Thoracic aorta (tissue), 2 donors: ENCODE data around the gene GKN2. TPM values are rescaled to one million over a fixed set of nuclear protein-coding genes. Genes with fewer than 3 reads are reported as not detected.
"Not testable (repeated sequence)": the region's sequence is repeated elsewhere in the genome, so short reads cannot be mapped to it uniquely, and the experiment has no call there.

Experiments used
- ATAC-seq: fragments of 150-250 bp; one replicate; pipeline ENCODE4 v1.8.0; 2017; ENCODE audit warnings: low read depth; ENCODE audit not compliant: insufficient number of reproducible peaks, low FRiP score
- DNase-seq: peaks from one replicate; pipeline ENCODE4 v3.0.0-alpha.2; 2020; ENCODE audit warnings: low spot score
- H3K27ac ChIP-seq, 2 donors: fragments of 200-600 bp; sonication (generic); 1 replicate in 1 of 2; 2 replicates in 1 of 2; pipeline ENCODE4 v1.5.1; 2016; ENCODE audit warnings: mild to moderate bottlenecking in 2 of 2, moderate library complexity in 2 of 2
- H3K27me3 ChIP-seq: fragments of 200-600 bp; sonication (generic); replicated peaks from 2 replicates; pipeline ENCODE4 v1.6.0; 2016; ENCODE audit warnings: mild to moderate bottlenecking; ENCODE audit not compliant: insufficient read depth
- H3K36me3 ChIP-seq: fragments of 200-600 bp; sonication (generic); one replicate; pipeline ENCODE4 v1.5.1; 2016
- H3K4me1 ChIP-seq, 2 donors: fragments of 200-600 bp; sonication (generic); 1 replicate in 1 of 2; 2 replicates in 1 of 2; pipeline versions ENCODE4 v1.5.1 to v1.6.0; 2016; ENCODE audit warnings: low read depth in 2 of 2, mild to moderate bottlenecking in 1 of 2; ENCODE audit not compliant: control insufficient read depth in 1 of 2
- H3K4me3 ChIP-seq: fragments of 200-600 bp; sonication (generic); 2 replicates; pipeline ENCODE4 v1.5.1; 2016; ENCODE audit warnings: mild to moderate bottlenecking
- H3K9me3 ChIP-seq: fragments of 200-600 bp; sonication (generic); 2 replicates; pipeline ENCODE4 v1.5.1; 2016
- total RNA-seq, 2 donors: library from RNA; depleted of rRNA; stranded (reverse); fragments of >200 nt; gene quantifications; one replicate each; pipeline versions ENCODE4 v1.1.0 to v1.2.3, GENCODE V29; 2016
- TF ChIP-seq, protein P1 (sequence below): fragments of 200-600 bp; sonication (generic); IDR thresholded peaks from one replicate; pipeline ENCODE4 v1.5.1; 2019; ENCODE audit warnings: antibody characterized with exemption

Gene GKN2
- total RNA-seq, 2 donors from 2014 or later: 9.7 TPM; not detected in 1

DNA sequence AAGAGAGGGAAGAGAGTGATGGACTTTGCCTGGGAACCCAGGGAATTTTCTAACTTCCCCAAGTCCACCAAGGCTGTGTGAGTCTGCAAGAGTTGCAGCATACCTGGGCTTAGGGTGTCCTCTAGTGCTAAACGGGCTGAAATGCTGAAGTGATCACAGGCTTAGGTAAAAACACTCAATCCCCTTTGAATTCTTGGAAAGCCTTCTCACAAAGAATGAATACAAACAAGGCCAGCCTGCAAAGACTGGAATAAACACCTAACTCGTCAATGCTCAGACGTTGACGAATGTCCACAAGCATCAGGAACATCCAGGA lies 51.5 kb downstream of the GKN2 start:
- no peaks in the 10 kb centered on the region for H3K27me3 ChIP-seq
- no peak overlapping the region for H3K4me3 ChIP-seq
- TF ChIP-seq, protein P1, sequence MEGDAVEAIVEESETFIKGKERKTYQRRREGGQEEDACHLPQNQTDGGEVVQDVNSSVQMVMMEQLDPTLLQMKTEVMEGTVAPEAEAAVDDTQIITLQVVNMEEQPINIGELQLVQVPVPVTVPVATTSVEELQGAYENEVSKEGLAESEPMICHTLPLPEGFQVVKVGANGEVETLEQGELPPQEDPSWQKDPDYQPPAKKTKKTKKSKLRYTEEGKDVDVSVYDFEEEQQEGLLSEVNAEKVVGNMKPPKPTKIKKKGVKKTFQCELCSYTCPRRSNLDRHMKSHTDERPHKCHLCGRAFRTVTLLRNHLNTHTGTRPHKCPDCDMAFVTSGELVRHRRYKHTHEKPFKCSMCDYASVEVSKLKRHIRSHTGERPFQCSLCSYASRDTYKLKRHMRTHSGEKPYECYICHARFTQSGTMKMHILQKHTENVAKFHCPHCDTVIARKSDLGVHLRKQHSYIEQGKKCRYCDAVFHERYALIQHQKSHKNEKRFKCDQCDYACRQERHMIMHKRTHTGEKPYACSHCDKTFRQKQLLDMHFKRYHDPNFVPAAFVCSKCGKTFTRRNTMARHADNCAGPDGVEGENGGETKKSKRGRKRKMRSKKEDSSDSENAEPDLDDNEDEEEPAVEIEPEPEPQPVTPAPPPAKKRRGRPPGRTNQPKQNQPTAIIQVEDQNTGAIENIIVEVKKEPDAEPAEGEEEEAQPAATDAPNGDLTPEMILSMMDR: no peak
- no peak for DNase-seq
- no peaks in the 10 kb centered on the region for H3K36me3 ChIP-seq
- ATAC-seq: no peak
- H3K4me1 ChIP-seq: no peaks in the 10 kb centered on the region
- H3K27ac ChIP-seq: no peak overlapping the region
- peaks cover 9% of the 10 kb centered on the region for H3K9me3 ChIP-seq

DNA sequence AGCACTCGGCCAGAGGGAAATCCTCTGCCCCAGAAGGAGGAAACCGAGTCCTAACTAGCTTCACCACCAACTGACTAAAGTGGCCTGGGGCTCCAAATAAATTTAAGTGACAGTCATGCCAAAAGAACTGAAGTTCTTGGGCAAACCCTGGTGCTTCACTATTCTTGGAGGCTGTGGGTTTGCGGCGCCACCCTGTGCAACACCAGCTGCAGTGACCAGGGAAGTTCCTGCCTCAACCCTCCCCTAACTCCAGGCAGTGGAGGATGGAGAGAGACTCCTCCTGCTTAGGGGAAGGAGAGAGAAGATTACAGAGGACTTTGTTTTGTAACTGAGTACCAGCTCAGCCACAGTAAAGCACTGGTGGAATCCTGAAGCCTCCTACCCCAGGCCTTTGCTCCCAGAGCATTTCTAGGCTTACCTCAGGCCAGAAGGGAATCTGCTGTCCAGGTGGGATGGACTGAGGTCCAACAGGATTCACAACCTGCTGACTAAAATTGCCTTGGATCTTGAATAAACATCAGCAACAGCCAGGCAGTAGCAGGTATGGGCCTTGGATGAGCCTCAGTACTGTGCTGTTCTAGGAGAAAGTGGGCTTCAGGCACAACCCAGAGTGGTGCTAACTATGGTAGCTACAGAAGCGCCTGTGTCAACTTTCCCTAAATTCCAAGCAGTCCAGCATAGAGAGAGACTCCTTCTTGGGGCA lies 52.0 kb downstream of the GKN2 start:
- H3K9me3 ChIP-seq: peaks cover 9% of the 10 kb centered on the region
- H3K4me1 ChIP-seq: no peaks in the 10 kb centered on the region
- no peaks in the 10 kb centered on the region for H3K36me3 ChIP-seq
- TF ChIP-seq, protein P1: no peak
- no peak overlapping the region for H3K27ac ChIP-seq
- no peak for DNase-seq
- H3K27me3 ChIP-seq: no peaks in the 10 kb centered on the region
- H3K4me3 ChIP-seq: no peak overlapping the region
- no peak for ATAC-seq

DNA sequence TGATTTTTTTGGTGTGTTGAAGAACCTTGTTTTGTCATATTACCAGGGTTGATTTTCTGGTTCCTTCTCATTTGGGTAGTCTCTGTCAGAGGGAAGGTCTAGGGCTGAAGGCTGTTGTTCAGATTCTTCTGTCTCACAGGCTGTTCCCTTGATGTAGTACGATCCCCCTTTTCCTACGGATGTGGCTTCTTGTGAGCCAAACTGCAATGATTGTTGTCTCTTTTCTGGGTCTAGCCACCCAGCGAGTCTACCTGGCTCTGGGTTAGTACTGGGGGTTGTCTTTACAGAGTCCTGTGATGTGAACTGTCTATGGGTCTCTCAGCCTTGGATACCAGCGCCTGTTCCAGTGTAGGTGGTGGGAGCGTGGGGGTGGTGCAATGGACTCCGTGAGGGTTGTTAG lies 56.7 kb downstream of the GKN2 start:
- H3K9me3 ChIP-seq, H3K36me3 ChIP-seq, ATAC-seq, H3K4me3 ChIP-seq, H3K4me1 ChIP-seq, H3K27ac ChIP-seq, DNase-seq, H3K27me3 ChIP-seq: not testable (repeated sequence)

Other genes with a start within 250 kb of the GKN2 start
- gene ARHGAP25, start 218.1 kb downstream of the GKN2 start, total RNA-seq: 10 to 100 TPM; 10.8 to 14.5 TPM
- not detected for gene BMP10, start 81.5 kb downstream of the GKN2 start, total RNA-seq
- gene GKN1, start 21.7 kb upstream of the GKN2 start, total RNA-seq: 10 to 100 TPM in 1 of 2 donors, not detected in 1; 20.7 TPM
- gene ANTXR1, start 60.3 kb upstream of the GKN2 start, total RNA-seq: 100 to 1,000 TPM; 253 to 313 TPM